SK-N-SH (cell line): ENCODE results near the gene MFSD11.

Experiments
- EP300 ChIP-seq, 2 experiments: IDR thresholded peaks; 2 replicates each; pipeline versions ENCODE4 v1.4.0 to v1.6.1; 2012; ENCODE audit warnings: borderline replicate concordance in 1 of 2, low read depth in 1 of 2, low read length in 1 of 2
- EZH2phosphoT487 ChIP-seq: fragments of 200-600 bp; sonication (generic); IDR thresholded peaks from 2 replicates; pipeline ENCODE4 v1.6.1; 2017; ENCODE audit warnings: low read depth, mixed run types, mild to moderate bottlenecking, antibody characterized with exemption, moderate library complexity, borderline replicate concordance
- IRF3 ChIP-seq: fragments of 150-350 bp; IDR thresholded peaks from 2 replicates; pipeline ENCODE4 v1.6.1; 2016; ENCODE audit warnings: mild to moderate bottlenecking, low read depth, low read length
- JUND ChIP-seq: IDR thresholded peaks from 2 replicates; pipeline ENCODE4 v1.4.0; 2012
- MXI1 ChIP-seq: IDR thresholded peaks from 2 replicates; pipeline ENCODE4 v1.6.1; 2012; ENCODE audit warnings: mild to moderate bottlenecking, low read depth, low read length, improper control_type of control experiment
- RFX5 ChIP-seq: IDR thresholded peaks from 2 replicates; pipeline ENCODE4 v1.6.1; 2012; ENCODE audit warnings: mild to moderate bottlenecking, improper control_type of control experiment, low read length
- SMC3 ChIP-seq: IDR thresholded peaks from 2 replicates; pipeline ENCODE4 v1.6.1; 2012; ENCODE audit warnings: low read depth, low read length, improper control_type of control experiment
- TF ChIP-seq, protein P1 (sequence below): fragments of 200-600 bp; sonication (generic); IDR thresholded peaks from 2 replicates; pipeline ENCODE4 v1.6.1; 2017; ENCODE audit warnings: antibody characterized with exemption, mild to moderate bottlenecking, moderate library complexity
- TF ChIP-seq, protein P2 (sequence below): fragments of 150-350 bp; IDR thresholded peaks from 2 replicates; pipeline ENCODE4 v1.6.1; 2017; ENCODE audit warnings: antibody characterized with exemption, low read length, low read depth, borderline replicate concordance

- TF ChIP-seq, protein P1, sequence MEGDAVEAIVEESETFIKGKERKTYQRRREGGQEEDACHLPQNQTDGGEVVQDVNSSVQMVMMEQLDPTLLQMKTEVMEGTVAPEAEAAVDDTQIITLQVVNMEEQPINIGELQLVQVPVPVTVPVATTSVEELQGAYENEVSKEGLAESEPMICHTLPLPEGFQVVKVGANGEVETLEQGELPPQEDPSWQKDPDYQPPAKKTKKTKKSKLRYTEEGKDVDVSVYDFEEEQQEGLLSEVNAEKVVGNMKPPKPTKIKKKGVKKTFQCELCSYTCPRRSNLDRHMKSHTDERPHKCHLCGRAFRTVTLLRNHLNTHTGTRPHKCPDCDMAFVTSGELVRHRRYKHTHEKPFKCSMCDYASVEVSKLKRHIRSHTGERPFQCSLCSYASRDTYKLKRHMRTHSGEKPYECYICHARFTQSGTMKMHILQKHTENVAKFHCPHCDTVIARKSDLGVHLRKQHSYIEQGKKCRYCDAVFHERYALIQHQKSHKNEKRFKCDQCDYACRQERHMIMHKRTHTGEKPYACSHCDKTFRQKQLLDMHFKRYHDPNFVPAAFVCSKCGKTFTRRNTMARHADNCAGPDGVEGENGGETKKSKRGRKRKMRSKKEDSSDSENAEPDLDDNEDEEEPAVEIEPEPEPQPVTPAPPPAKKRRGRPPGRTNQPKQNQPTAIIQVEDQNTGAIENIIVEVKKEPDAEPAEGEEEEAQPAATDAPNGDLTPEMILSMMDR = no peak
- no peak for TF ChIP-seq EP300 (IDR thresholded peaks at IDR 0.05; ENCODE audit: borderline replicate concordance in 1 of 2, low read depth in 1 of 2, low read length in 1 of 2)
- TF ChIP-seq MXI1 = no peak
- TF ChIP-seq JUND = no peak
- no peak for TF ChIP-seq RFX5
- no peak for TF ChIP-seq SMC3
- no peak for TF ChIP-seq EZH2phosphoT487
- no peak for TF ChIP-seq IRF3
- TF ChIP-seq, protein P2, sequence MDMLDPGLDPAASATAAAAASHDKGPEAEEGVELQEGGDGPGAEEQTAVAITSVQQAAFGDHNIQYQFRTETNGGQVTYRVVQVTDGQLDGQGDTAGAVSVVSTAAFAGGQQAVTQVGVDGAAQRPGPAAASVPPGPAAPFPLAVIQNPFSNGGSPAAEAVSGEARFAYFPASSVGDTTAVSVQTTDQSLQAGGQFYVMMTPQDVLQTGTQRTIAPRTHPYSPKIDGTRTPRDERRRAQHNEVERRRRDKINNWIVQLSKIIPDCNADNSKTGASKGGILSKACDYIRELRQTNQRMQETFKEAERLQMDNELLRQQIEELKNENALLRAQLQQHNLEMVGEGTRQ = no peak
Observed at GRCh38 chr17:76824093-76824492, 86.2 kb downstream of the MFSD11 start.
